Peyer's patch (tissue), 4 donors: ENCODE data around the gene GGA3.

Experiments
- POLR2A ChIP-seq, 2 donors: fragments of 450-650 bp; IDR thresholded peaks; one replicate each; pipeline ENCODE4 v1.5.1; 2017; ENCODE audit warnings: antibody characterized with exemption in 2 of 2, mild to moderate bottlenecking in 2 of 2, moderate library complexity in 2 of 2
- TF ChIP-seq, protein P1 (sequence below), 6 experiments: fragments of 450-650 bp in 4 of 6; fragments of 200-600 bp in 2 of 6; sonication (generic) in 1 of 6; IDR thresholded peaks; one replicate each; pipeline ENCODE4 v1.5.1; 2017 to 2019; ENCODE audit warnings: antibody characterized with exemption in 6 of 6, mild to moderate bottlenecking in 3 of 6, moderate library complexity in 1 of 6

DNA sequence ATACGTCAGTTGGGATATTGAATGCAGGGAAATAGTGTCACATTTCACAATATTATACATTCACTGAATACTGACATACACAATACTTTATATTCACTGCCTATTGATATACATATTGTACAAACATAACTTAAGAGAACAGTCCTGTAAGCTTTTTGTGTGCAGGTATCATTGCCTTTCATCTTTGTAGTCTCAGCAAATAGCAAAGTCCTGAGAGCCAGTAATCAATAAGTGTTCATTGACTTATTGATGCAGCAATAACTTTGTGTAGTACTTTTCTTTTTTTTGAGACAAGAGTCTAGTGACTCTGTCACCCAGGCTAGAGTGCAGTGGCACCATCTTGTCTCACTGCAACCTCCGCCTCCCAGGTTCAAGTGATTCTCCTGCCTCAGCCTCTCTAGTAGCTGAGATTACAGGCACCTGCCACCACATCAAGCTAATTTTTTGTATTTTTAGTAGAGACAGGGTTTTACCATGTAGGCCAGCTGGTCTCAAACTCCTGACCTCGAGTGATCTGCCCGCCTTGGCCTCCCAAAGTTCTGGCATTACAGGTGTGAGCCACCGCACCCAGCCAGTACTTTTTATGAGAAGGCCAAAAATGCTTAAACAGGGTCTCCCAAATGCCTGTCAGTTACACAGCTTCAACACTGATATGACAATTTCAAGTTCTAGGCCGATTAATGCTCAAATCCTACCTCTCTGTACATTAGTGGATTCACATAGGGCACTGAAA is 61.4 kb downstream of the GGA3 start:
- TF ChIP-seq, protein P1, sequence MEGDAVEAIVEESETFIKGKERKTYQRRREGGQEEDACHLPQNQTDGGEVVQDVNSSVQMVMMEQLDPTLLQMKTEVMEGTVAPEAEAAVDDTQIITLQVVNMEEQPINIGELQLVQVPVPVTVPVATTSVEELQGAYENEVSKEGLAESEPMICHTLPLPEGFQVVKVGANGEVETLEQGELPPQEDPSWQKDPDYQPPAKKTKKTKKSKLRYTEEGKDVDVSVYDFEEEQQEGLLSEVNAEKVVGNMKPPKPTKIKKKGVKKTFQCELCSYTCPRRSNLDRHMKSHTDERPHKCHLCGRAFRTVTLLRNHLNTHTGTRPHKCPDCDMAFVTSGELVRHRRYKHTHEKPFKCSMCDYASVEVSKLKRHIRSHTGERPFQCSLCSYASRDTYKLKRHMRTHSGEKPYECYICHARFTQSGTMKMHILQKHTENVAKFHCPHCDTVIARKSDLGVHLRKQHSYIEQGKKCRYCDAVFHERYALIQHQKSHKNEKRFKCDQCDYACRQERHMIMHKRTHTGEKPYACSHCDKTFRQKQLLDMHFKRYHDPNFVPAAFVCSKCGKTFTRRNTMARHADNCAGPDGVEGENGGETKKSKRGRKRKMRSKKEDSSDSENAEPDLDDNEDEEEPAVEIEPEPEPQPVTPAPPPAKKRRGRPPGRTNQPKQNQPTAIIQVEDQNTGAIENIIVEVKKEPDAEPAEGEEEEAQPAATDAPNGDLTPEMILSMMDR (IDR thresholded peaks at IDR 0.05) = no peak
- TF ChIP-seq POLR2A (IDR thresholded peaks at IDR 0.05) = no peak
